HG02973 (cell line): Measurements from ENCODE around the gene TIMM23.

Experiments used
- ATAC-seq: cut with Tn5 transposase; IDR thresholded peaks from one replicate; pipeline ENCODE4 v1.9.1; 2021; ENCODE audit warnings: moderate library complexity; ENCODE audit not compliant: unreplicated experiment

Gene TIMM23

GRCh38 chr10:46052057-46052790 lies 79.9 kb downstream of the TIMM23 start:
- ATAC-seq, result no peak

- ATAC-seq, result no peak
Measured at GRCh38 chr10:46052791-46053375, 80.6 kb downstream of the TIMM23 start.
